Keratinocyte (primary cell): ENCODE data around the gene AGAP1. TPM values are rescaled to one million over a fixed set of nuclear protein-coding genes. Genes with fewer than 3 reads are reported as not detected.

Source experiments
- DNase-seq: peaks from one replicate; pipeline ENCODE4 v3.0.0-alpha.2; 2011; ENCODE audit warnings: low read depth, missing footprints, low spot score
- FAIRE-seq: peaks from 2 replicates; lab custom pipeline; 2011; peaks lifted over from hg19 to GRCh38; lab: Jason Lieb, UNC
- H2AFZ ChIP-seq: 2 replicates; pipeline ENCODE4 v1.6.0; 2012; ENCODE audit warnings: low read length, control low read depth, inconsistent platforms; ENCODE audit not compliant: control insufficient read depth
- H3K27ac ChIP-seq: 2 replicates; pipeline ENCODE4 v1.5.1; 2011; ENCODE audit warnings: low read length; ENCODE audit not compliant: control insufficient read depth, insufficient read depth
- H3K27me3 ChIP-seq: 3 replicates; pipeline ENCODE4 v1.6.0; 2011; ENCODE audit warnings: low read length; ENCODE audit not compliant: control insufficient read depth, insufficient read depth; ENCODE audit errors: extremely low read depth
- H3K36me3 ChIP-seq, 2 experiments: 2 replicates in 1 of 2; 3 replicates in 1 of 2; pipeline ENCODE4 v1.5.1; 2011; ENCODE audit warnings: low read length in 2 of 2, mild to moderate bottlenecking in 1 of 2; ENCODE audit not compliant: control insufficient read depth in 2 of 2, insufficient read depth in 2 of 2; ENCODE audit errors: extremely low read depth in 1 of 2
- H3K4me1 ChIP-seq: 3 replicates; pipeline ENCODE4 v1.5.1; 2011; ENCODE audit warnings: low read length; ENCODE audit not compliant: control insufficient read depth, insufficient read depth; ENCODE audit errors: extremely low read depth
- H3K4me2 ChIP-seq: 3 replicates; pipeline ENCODE4 v1.6.0; 2011; ENCODE audit warnings: low read depth, low read length; ENCODE audit not compliant: control insufficient read depth, insufficient read depth; ENCODE audit errors: extremely low read depth
- H3K4me3 ChIP-seq, 3 experiments: fragments of 200-600 bp in 1 of 3; sonication (generic) in 1 of 3; 2 replicates in 2 of 3; 3 replicates in 1 of 3; pipeline ENCODE4 v1.5.1; 2011 to 2016; ENCODE audit warnings: low read length in 3 of 3, mild to moderate bottlenecking in 3 of 3, control low read depth in 2 of 3, inconsistent platforms in 1 of 3, low read depth in 1 of 3, mixed read lengths in 1 of 3, mixed run types in 1 of 3, moderate library complexity in 1 of 3; ENCODE audit not compliant: control insufficient read depth in 2 of 3, insufficient read depth in 2 of 3; ENCODE audit errors: extremely low read depth in 1 of 3
- H3K79me2 ChIP-seq: 2 replicates; pipeline ENCODE4 v1.6.0; 2012; ENCODE audit warnings: low read length; ENCODE audit not compliant: control insufficient read depth, insufficient read depth
- H3K9ac ChIP-seq: 3 replicates; pipeline ENCODE4 v1.6.0; 2011; ENCODE audit warnings: low read length; ENCODE audit not compliant: control insufficient read depth, insufficient read depth; ENCODE audit errors: extremely low read depth
- H3K9me1 ChIP-seq: 3 replicates; pipeline ENCODE4 v1.6.0; 2011; ENCODE audit warnings: low read length; ENCODE audit not compliant: control insufficient read depth, insufficient read depth; ENCODE audit errors: extremely low read depth
- H3K9me3 ChIP-seq: 2 replicates; pipeline ENCODE4 v1.5.1; 2012; ENCODE audit warnings: low read depth, low read length; ENCODE audit not compliant: control insufficient read depth
- H4K20me1 ChIP-seq: 3 replicates; pipeline ENCODE4 v1.6.0; 2011; ENCODE audit warnings: low read length; ENCODE audit not compliant: control insufficient read depth, insufficient read depth; ENCODE audit errors: extremely low read depth
- EZH2 ChIP-seq: IDR thresholded peaks from one replicate; pipeline ENCODE4 v1.6.1; 2012; ENCODE audit warnings: inconsistent platforms, mild to moderate bottlenecking, low read length, moderate library complexity
- dilution Hi-C: fragments of 300-500 bp; cut with MboI; formaldehyde crosslinking; loops from one replicate; pipeline ENCODE4 v1.7.0; 2020; ENCODE audit warnings: low sequenced_read_pairs; ENCODE audit not compliant: extremely low pct_ligation_motif_present
- polyA plus RNA-seq, 5 experiments: library from polyadenylated mRNA; depleted of rRNA in 3 of 5; stranded (reverse) in 3 of 5; stranded (forward) in 1 of 5; unstranded in 1 of 5; fragments of >200 nt; gene quantifications; 1 replicate in 1 of 5; 2 replicates in 3 of 5; 3 replicates in 1 of 5; pipeline versions ENCODE4 v1.2.1 to v1.2.3, GENCODE V29; 2011 to 2012; ENCODE audit warnings: missing spikeins in 2 of 5, low read depth in 1 of 5, low replicate concordance in 1 of 5
- TF ChIP-seq, protein P1 (sequence below), 3 experiments: IDR thresholded peaks in 1 of 3; conservative IDR thresholded peaks in 1 of 3; optimal IDR thresholded peaks in 1 of 3; 2 replicates in 2 of 3; 3 replicates in 1 of 3; pipeline versions ENCODE3 to v1.5.1; 2011; ENCODE audit warnings: low read length in 3 of 3, mild to moderate bottlenecking in 3 of 3, moderate library complexity in 2 of 3, control low read depth in 1 of 3, inconsistent platforms in 1 of 3; ENCODE audit not compliant: insufficient read depth in 2 of 3; ENCODE audit errors: extremely low read depth in 1 of 3

AGAP1 gene
- polyA plus RNA-seq, 1 donor (not counting 4 experiments of a cell fraction or from before 2014, with no cell fraction given) = 12.6 TPM

DNA sequence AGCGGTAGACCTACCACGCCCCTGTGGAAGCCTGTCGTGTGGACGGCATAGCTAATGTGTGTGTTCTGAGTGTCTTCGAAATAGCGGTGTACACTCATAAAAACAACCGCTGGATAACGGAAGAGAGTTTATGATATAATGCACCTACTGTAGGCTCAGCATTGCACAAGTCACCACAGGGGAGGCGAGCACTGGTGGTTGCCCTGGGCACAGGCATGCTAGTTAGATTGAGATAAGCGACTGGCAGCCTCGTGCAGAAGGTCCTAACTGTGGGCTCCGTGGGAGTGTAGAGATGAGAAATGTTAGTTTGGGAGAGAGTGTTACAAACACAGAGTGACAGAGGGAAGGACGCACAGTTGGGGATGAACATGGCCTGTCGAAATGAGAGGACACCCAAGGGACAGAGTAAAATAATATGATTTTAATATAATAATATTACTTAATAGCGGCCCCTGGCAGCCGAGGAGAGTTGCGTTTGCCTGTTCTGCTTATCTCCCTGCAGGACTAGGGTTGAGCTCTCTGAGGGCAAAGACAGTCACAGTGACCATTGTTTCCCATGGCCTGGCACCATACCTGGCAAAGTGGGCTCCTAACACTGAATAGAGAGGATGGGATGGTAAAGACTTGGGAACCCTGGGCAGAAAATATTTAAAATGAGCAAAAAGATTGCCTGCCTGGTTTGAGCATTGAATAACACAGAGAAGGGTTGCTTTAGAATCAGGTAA, 470.2 kb downstream of the AGAP1 start:
- dilution Hi-C loops = no loop called here
- H3K4me3 ChIP-seq = no peak overlapping the region
- H2AFZ ChIP-seq = no peak overlapping the region
- TF ChIP-seq, protein P1, sequence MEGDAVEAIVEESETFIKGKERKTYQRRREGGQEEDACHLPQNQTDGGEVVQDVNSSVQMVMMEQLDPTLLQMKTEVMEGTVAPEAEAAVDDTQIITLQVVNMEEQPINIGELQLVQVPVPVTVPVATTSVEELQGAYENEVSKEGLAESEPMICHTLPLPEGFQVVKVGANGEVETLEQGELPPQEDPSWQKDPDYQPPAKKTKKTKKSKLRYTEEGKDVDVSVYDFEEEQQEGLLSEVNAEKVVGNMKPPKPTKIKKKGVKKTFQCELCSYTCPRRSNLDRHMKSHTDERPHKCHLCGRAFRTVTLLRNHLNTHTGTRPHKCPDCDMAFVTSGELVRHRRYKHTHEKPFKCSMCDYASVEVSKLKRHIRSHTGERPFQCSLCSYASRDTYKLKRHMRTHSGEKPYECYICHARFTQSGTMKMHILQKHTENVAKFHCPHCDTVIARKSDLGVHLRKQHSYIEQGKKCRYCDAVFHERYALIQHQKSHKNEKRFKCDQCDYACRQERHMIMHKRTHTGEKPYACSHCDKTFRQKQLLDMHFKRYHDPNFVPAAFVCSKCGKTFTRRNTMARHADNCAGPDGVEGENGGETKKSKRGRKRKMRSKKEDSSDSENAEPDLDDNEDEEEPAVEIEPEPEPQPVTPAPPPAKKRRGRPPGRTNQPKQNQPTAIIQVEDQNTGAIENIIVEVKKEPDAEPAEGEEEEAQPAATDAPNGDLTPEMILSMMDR (optimal IDR thresholded peaks at IDR 0.05 in 1 of 3, IDR thresholded peaks at IDR 0.05 in 1 of 3, conservative IDR thresholded peaks at IDR 0.05 in 1 of 3; ENCODE audit: extremely low read depth in 1 of 3, insufficient read depth in 2 of 3, low read length in 3 of 3) = no peak
- no peak for TF ChIP-seq EZH2
- no peak overlapping the region for H3K27ac ChIP-seq
- DNase-seq = no peak
- H3K9ac ChIP-seq = no peak overlapping the region
- no peaks in the 10 kb centered on the region for H3K79me2 ChIP-seq
- no peaks in the 10 kb centered on the region for H3K4me1 ChIP-seq
- peaks cover 0 to 3% of the 10 kb centered on the region in 2 experiments for H3K36me3 ChIP-seq
- H3K4me2 ChIP-seq = no peak overlapping the region
- no peaks in the 10 kb centered on the region for H3K9me1 ChIP-seq
- H3K27me3 ChIP-seq = no peaks in the 10 kb centered on the region
- H4K20me1 ChIP-seq = no peaks in the 10 kb centered on the region
- no peak for FAIRE-seq
- no peaks in the 10 kb centered on the region for H3K9me3 ChIP-seq

DNA sequence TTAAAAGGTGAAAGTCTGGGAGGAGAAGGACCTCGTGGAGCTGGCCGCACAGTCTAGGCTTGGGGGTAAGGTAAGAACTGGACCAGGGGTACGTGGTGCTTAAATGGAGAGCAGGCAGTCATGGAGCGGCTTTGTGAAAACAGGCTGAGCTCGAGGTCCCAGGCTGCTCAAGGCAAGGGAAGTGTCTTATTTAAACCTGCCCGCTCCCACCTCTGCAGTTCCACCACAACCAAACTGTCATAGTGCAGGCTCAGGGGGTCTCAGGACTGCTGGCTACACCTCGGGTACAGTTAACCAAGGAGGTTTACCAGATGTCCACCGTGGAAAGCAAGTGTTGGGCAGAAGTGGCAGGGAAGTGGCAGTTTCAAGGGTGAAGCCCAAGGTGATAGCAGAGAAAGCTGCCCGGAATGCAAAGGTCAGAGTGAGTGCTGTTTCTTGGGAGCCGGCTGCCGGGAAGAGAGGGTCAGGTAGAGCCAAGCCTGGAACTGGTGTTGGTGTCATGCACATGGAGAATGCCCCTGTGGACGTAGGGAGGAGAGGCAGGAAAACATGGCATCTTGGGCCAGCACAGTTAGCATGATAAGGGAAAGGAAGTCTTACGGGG, 471.0 kb downstream of the AGAP1 start:
- no peak overlapping the region for H3K4me3 ChIP-seq
- H3K4me2 ChIP-seq = no peak overlapping the region
- H3K9ac ChIP-seq = no peak overlapping the region
- no peaks in the 10 kb centered on the region for H3K9me3 ChIP-seq
- H3K9me1 ChIP-seq = no peaks in the 10 kb centered on the region
- H2AFZ ChIP-seq = no peak overlapping the region
- dilution Hi-C loops = no loop called here
- no peaks in the 10 kb centered on the region for H3K27me3 ChIP-seq
- no peak for TF ChIP-seq EZH2
- TF ChIP-seq, protein P1 (optimal IDR thresholded peaks at IDR 0.05 in 1 of 3, IDR thresholded peaks at IDR 0.05 in 1 of 3, conservative IDR thresholded peaks at IDR 0.05 in 1 of 3; ENCODE audit: extremely low read depth in 1 of 3, insufficient read depth in 2 of 3, low read length in 3 of 3) = no peak
- no peaks in the 10 kb centered on the region for H3K79me2 ChIP-seq
- no peak overlapping the region for H3K27ac ChIP-seq
- peaks cover 0 to 3% of the 10 kb centered on the region in 2 experiments for H3K36me3 ChIP-seq
- FAIRE-seq (no peak), DNase-seq (no peak)
- no peaks in the 10 kb centered on the region for H3K4me1 ChIP-seq
- no peaks in the 10 kb centered on the region for H4K20me1 ChIP-seq
